Ishikawa (cell line): ENCODE measurements around the gene CTDP1.

Experiments
- CEBPB ChIP-seq: IDR thresholded peaks from 2 replicates; pipeline ENCODE4 v1.6.1; 2012
- CREB1 ChIP-seq: IDR thresholded peaks from 2 replicates; pipeline ENCODE4 v1.6.1; 2012; ENCODE audit warnings: low read depth
- EGR1 ChIP-seq: IDR thresholded peaks from 2 replicates; pipeline ENCODE4 v1.6.1; 2012
- EP300 ChIP-seq: IDR thresholded peaks from 2 replicates; pipeline ENCODE4 v1.6.1; 2012; ENCODE audit warnings: borderline replicate concordance
- TAF1 ChIP-seq: IDR thresholded peaks from 2 replicates; pipeline ENCODE4 v1.6.1; 2012; ENCODE audit warnings: low read depth, mild to moderate bottlenecking
- TEAD4 ChIP-seq: IDR thresholded peaks from 2 replicates; pipeline ENCODE4 v1.6.1; 2012
- YY1 ChIP-seq: IDR thresholded peaks from 2 replicates; pipeline ENCODE4 v1.6.1; 2012; ENCODE audit warnings: low read depth
- ZBTB7A ChIP-seq: IDR thresholded peaks from 2 replicates; pipeline ENCODE4 v1.6.1; 2012; ENCODE audit warnings: low read depth
- TF ChIP-seq, protein P1 (sequence below): IDR thresholded peaks from 2 replicates; pipeline ENCODE4 v1.6.1; 2012; ENCODE audit warnings: low read depth, mild to moderate bottlenecking
- TF ChIP-seq, protein P2 (sequence below): IDR thresholded peaks from 2 replicates; pipeline ENCODE4 v1.6.1; 2012

DNA sequence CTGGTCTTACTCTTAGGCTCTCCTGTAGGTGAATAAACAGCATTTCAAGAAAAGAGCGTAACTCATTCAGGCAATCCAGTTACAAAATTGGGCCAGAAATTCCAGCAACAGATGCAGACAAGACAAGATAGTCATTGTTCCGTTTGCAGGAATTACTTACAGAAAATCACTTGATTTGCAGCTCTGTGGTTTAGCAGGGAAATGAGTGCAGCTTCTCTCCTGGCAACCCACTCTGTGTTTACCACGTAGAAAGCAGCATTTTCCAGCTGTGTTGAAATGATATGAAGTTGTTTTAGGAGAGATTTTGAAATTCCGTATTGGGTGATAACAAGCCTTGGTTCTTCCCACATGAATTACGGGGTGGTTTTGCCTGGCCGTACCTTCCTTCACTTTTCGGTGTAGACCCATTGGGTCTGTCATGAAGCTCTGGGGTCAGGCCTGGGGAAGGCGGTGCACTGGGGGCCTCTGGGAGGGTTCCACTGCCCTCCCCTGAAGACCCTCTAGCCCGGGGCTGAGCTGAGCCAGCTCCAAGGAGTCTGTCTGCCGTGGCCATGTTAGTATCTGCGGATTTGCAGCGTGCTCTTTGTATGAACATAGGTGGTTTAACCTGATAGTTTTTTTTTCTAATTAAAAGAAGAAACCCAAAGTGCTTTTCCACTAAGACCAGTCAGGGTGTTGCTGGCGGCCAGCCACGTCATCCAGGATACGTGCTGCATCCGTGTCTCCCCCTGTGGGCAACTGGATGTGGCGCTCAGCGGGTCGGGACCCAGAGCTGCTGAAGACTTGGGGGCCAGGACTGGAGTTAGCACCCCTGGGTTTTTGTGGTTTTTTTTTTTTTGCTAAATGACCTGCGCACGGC lies 59.2 kb downstream of the CTDP1 start:
- TF ChIP-seq, protein P1, sequence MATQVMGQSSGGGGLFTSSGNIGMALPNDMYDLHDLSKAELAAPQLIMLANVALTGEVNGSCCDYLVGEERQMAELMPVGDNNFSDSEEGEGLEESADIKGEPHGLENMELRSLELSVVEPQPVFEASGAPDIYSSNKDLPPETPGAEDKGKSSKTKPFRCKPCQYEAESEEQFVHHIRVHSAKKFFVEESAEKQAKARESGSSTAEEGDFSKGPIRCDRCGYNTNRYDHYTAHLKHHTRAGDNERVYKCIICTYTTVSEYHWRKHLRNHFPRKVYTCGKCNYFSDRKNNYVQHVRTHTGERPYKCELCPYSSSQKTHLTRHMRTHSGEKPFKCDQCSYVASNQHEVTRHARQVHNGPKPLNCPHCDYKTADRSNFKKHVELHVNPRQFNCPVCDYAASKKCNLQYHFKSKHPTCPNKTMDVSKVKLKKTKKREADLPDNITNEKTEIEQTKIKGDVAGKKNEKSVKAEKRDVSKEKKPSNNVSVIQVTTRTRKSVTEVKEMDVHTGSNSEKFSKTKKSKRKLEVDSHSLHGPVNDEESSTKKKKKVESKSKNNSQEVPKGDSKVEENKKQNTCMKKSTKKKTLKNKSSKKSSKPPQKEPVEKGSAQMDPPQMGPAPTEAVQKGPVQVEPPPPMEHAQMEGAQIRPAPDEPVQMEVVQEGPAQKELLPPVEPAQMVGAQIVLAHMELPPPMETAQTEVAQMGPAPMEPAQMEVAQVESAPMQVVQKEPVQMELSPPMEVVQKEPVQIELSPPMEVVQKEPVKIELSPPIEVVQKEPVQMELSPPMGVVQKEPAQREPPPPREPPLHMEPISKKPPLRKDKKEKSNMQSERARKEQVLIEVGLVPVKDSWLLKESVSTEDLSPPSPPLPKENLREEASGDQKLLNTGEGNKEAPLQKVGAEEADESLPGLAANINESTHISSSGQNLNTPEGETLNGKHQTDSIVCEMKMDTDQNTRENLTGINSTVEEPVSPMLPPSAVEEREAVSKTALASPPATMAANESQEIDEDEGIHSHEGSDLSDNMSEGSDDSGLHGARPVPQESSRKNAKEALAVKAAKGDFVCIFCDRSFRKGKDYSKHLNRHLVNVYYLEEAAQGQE = no peak
- TF ChIP-seq EP300 (no peak), ZBTB7A (no peak), TAF1 (no peak), TEAD4 (no peak), CEBPB (no peak), YY1 (no peak), EGR1 (no peak), CREB1 (no peak)
- TF ChIP-seq, protein P2, sequence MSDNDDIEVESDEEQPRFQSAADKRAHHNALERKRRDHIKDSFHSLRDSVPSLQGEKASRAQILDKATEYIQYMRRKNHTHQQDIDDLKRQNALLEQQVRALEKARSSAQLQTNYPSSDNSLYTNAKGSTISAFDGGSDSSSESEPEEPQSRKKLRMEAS = no peak
